GM18870 (cell line): ENCODE measurements around the gene SOX12.
A peak's percentile ranks its signal among the peaks of the same experiment; 100 is the strongest.

Experiments used
- ATAC-seq: cut with Tn5 transposase; IDR thresholded peaks from one replicate; pipeline ENCODE4 v1.9.1; 2021; ENCODE audit warnings: moderate library complexity; ENCODE audit not compliant: unreplicated experiment

The SOX12 gene

DNA sequence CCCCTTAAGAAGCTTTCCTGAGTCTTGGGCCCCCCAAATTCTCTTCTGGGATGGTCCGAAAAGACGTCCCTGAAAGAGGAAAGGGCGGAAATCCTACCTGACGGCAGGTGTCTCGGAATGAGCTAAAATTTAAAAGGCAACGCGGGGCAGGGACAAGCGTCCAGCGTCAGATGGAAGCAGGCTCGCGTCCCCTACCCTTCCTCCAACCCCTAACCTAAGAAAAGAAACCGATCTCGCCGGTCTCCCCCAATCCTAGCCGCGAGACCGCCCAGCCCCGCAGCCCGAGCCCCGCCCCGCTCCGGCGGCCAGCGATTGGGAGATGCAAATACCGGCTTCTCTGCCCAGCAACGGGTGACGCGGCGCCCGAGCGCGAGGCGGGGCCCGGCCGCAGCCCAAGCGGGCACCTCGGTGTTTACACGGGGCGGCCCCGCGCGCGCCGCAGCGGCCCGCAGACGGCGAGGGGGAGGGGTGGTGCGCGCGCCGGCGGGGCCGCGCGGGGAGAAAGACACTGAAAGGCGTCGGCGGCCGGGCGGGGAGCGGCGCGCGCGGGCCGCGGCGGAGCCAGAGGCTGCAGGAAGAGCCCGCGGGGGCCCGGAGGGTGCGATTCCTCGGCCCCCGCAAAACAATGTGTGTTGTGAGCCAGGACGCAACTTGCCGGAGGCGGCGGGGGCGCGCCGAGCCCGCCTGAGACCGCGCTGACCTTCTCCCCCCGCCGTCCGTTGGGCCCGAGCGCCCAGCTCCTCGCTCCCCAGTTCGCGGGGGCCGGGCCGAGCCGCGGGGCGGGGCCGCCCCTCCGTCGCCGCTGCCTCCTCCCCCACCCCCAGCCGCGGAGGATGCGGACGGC lies at the start of gene SOX12:
SOX12 (plus strand) TSS at position 508 of the 844 bp plus-strand sequence. CDS start 373 bp downstream, outside the sequence.
- ATAC-seq: peak; percentile 57

- ATAC-seq: no peak
Measured at GRCh38 chr20:275791-276190, 49.6 kb upstream of the SOX12 start.

GRCh38 chr20:276620-277495 lies 48.5 kb upstream of the SOX12 start:
- no peak for ATAC-seq

GRCh38 chr20:277496-277781 lies 47.9 kb upstream of the SOX12 start:
- no peak for ATAC-seq

GRCh38 chr20:278181-278580 lies 47.2 kb upstream of the SOX12 start:
- ATAC-seq: no peak

DNA sequence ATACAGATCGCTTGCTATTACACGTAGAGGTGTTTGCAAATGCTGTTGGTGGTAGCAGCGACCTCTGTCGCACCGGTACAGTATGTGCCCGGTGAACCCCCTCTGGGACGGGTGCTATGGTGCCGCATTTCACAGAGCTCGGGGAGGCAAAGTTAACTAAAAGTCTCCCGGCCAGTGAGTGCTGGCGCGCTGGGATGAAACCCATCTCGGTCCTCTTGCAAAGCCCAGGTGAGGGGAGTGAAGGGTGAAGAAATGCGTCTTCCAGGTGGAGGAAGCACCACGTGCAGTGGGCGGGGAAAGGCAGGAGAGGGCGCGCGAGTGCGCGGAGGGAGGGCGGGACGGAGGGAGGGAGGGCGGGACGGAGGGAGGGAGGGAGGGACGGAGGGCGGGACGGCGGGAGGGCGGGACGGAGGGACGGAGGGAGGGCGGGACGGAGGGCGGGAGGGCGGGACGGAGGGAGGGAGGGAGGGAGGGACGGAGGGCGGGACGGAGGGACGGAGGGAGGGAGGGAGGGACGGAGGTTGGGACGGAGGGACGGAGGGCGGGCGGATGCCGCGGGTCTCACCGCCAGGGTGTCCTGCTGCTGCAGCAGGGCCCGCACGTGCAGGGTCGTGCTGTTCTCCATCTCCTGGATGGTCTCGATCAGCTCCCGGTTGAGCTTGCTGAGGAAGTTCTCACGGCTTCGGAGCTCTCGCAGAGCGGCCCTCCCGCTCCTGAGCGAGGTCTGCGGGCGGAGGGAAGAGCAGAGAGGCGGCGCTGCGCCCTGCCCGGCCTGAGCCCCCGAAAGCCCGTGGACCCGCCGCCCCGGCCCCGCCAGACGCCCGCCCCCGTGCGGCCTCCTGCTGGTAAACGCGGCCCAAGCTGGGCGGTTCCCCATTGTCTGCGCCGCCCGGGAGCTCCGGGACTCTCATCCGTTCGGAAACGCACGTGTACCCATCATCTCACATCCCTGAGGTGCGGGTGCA lies 46.5 kb upstream of the SOX12 start:
- ATAC-seq: no peak

DNA sequence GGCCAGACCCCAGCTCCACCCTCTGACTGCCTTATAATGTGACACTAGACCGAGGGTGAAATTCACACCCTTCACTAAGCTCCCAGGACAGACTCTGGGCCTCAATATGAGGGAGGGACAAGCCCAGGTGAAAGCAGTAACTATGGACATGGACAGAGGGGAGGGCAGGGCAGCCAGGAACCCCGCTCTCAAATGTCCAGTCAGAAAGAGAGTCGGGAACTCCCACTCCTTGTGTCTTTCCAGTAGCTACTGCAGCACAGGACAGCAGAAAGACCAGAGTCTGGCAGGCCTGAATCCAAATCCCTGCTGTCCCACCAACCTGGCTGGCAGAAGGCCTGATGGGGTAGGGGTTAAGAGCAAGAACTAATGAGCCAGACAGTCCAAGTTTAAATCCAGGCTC lies 41.2 kb upstream of the SOX12 start:
- no peak for ATAC-seq

GRCh38 chr20:286508-286907 lies 38.8 kb upstream of the SOX12 start:
- no peak for ATAC-seq

DNA sequence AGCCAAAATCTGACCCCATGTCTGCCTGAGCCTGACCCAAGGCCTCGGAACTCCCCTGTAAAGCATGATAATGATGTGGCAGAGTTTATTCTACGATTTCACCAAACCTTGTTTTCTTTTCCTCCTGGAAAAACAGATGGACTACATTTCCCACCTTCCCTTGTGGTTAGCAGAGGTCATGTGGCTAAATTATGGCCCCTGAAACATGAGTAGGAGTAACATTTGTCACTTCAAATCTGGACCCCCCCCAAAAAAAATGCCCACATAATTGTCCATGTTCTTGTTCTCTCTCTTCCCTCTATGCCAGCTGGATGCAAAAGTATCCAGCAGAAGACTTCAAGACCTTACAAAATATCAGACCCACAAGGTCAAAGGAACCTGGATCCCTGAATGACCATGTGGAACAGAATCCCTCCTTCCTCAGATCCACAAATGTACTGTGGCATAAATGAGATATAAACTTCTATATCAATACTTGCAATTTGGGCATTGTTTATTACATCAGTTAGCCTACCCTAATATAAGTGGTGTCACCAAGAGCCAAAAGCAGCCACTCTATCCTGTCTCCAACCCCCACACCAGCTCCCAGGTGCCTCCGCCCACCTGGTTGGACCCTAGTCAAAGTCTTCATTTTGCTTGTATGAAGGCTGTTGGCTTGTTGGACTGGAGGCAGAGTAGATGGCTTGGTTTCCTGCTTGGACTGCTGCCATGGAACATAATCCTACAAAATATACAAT lies 36.2 kb upstream of the SOX12 start:
- no peak for ATAC-seq

GRCh38 chr20:289693-290083 lies 35.7 kb upstream of the SOX12 start:
- ATAC-seq: no peak

DNA sequence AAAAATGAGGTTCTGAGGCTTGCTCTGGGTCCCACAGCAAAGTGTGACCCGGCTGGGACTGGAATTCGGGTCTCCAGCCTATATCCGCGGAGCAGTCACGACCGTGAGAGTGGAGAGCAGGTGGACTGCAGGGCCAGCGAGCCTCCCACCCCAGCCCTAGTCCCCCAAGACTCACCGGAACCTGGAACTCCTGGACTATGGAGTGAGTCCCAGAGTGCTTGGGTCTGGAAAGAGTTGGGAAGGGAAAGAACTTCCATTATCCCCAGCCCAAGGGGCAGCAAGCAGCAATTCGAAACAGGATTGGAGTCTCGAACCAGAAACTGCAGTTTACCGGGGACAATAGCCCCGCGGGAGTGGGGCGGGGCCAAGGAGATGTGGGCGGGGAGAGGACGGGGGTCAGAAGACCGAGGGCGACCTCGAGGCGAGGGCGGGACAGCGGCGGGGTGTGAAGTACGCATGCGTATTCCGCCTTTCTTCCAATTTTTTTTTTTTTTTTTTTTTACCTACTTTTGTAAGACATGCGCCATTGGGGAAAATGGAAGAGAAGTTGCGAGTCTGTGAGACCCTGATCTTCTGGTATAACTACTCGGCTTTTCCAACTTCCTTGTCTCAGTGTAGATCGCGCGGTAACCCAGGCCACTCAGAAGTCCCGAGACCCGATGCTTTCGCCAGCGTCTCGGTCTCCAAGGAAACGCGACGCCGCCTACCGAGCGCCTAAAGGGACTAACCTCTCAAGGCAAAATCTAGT lies 35.1 kb upstream of the SOX12 start, which contains the start of gene C20orf96:
C20orf96 (minus strand) TSS at position 667 of the 748 bp plus-strand sequence; CDS start at position 527, 140 bp downstream.
- peak; percentile 49 for ATAC-seq

DNA sequence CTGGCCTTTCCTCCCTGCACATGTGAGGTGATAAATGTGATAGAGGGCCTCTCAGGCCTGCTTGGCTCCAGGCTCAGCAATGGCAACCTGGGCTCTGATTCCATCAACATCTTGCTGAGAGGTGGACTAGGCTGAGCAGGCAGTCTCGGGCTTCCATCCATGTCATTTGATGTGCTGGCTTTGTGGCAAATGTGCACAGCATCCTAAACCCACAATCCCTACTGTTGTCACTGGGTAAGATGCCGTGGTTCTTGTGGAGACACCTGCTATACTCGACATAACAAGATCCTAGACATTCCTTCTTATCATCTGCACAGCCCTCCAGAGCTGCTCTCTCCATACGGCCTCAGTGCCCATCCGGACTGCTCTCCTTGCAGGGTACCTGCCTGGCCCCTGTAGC lies 30.8 kb upstream of the SOX12 start:
- no peak for ATAC-seq

DNA sequence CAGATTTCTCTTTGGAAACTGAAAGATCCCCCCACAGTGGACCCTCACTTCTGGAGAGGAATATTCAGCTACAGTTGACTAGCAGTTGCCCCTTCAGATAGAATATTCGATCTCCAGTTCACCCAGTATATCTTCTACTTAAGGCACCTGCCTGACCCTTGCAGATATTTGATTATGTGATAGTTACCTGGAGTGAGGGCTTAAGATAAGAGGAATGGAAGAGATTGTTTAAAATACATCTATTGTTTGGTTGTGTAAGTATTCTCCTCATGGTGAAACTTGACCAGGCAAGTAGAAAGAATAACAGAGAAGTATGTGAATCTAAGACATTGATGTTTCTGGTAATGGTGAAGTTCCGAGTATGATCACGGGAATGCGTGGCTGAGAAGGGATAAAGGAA lies 29.5 kb upstream of the SOX12 start:
- ATAC-seq: no peak

DNA sequence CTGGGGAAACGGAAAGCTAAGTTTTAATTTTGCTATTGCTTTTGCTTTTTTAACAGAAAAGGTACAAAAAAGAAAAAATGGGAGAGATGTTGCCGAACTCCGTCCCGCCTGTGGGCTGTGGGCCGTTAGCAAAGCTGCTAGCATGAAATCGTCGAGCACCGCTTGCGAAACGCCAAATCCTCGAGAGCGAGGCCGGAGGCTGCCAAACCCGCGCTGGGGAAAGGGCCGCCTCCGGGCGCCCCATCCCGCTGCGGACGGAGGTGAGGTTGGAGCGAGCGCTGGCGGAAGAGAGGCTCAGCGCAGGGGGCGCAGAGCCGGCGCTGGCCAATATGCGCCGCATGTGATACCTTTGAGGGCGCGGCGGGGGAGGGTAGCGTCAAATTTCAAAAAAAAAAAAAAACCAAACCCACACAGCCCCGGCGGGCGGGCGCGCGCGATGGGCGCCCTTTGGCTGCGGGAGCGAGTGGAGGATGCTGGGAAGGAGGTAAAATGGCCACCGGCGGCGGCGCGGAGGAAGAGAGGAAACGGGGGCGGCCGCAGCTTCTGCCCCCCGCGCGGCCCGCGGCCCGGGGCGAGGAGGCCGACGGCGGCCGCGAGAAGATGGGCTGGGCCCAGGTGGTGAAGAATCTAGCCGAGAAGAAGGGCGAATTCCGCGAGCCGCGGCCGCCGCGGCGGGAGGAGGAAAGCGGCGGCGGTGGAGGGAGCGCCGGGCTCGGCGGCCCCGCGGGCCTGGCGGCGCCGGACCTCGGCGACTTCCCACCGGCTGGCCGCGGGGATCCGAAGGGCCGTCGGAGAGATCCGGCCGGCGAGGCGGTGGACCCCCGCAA lies 28.0 kb upstream of the SOX12 start, which contains the start of gene ZCCHC3:
ZCCHC3 (plus strand) TSS at position 473 of the 827 bp plus-strand sequence; CDS start at position 490, 17 bp downstream.
- peak; percentile 59 for ATAC-seq

- peak; percentile 8 for ATAC-seq
Measured at GRCh38 chr20:297925-298775, 27.2 kb upstream of the SOX12 start.

GRCh38 chr20:298776-299391 lies 26.5 kb upstream of the SOX12 start:
- no peak for ATAC-seq

DNA sequence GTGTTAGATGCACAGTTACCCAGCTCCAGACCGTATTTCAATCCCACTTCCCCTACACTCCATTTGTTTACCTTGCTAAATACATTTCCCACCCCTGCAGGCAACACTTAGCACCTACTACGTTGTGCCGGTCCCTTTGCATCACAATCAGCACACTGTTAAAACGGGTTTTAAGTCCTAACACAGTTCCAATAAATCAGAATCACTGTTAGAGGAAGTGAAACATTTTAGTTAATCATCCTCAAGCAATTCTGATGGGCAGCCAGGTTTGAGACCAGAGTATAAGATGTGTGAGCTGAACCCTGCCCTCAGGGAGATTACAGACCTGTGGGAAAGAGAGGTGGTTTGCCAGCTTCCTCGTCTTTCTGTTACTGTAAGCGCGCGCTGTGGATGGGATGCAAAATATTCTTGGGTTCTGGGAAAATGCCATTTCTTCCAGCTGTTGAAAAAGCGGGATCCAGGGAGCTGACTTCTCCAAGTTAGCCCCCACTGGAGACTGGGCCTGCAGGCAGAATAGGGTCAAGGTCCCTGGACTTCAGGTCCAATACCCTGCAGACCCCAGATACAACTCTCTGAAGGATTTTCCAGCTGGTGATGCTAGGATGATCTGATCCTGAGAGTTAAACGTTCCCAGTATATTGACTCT lies 24.9 kb upstream of the SOX12 start:
- no peak for ATAC-seq
